GM12878 (cell line): ENCODE data around the gene TCF12. TPM values are rescaled to one million over a fixed set of nuclear protein-coding genes. Genes with fewer than 3 reads are reported as not detected.

ENCODE experiments used
- ATAC-seq: fragments of 200-7000 bp; cut with Tn5 transposase; 3 replicates; pipeline ENCODE4 v1.9.1; 2020; ENCODE audit warnings: mild to moderate bottlenecking, moderate library complexity
- BruUV-seq: library from RNA; stranded (reverse); fragments of 400-500 nt; replicated peaks from 2 replicates; lab custom pipeline; 2021; lab: Mats Ljungman, UMichigan
- CTCF ChIA-PET: fragments of 300-600 bp; sonication (Branson Sonifier 250); formaldehyde crosslinking; extraction: SDS; loops from one replicate; lab custom pipeline; 2021; ENCODE audit warnings: inconsistent platforms; lab: Yijun Ruan, JAX
- POLR2A ChIA-PET: fragments of 350-600 bp; formaldehyde crosslinking; extraction: SDS; loops from one replicate; lab custom pipeline; 2021; ENCODE audit warnings: inconsistent platforms; lab: Charles Lee
- RAD21 ChIA-PET: fragments of 300-600 bp; sonication (Branson Sonifier 250); formaldehyde crosslinking; loops from one replicate; lab custom pipeline; 2023; ENCODE audit warnings: antibody characterized with exemption; ENCODE audit not compliant: unreplicated experiment; lab: Charles Lee
- SMC1A ChIA-PET: fragments of 300-600 bp; sonication (Branson Sonifier 250); formaldehyde crosslinking; loops from one replicate; lab custom pipeline; 2023; ENCODE audit not compliant: unreplicated experiment, uncharacterized antibody; lab: Charles Lee
- DNase-seq: peaks from one replicate; pipeline ENCODE4 v3.0.0-alpha.2; 2011; ENCODE audit warnings: low read depth, low spot score
- FAIRE-seq: peaks from 3 replicates; lab custom pipeline; 2011; peaks lifted over from hg19 to GRCh38; lab: Jason Lieb, UNC
- H2AFZ ChIP-seq: 2 replicates; pipeline ENCODE4 v1.6.0; 2011; ENCODE audit warnings: low read depth, low read length, control low read depth; ENCODE audit not compliant: control insufficient read depth
- H3K27ac ChIP-seq: 2 replicates; pipeline ENCODE4 v1.5.1; 2011; ENCODE audit warnings: control low read depth; ENCODE audit not compliant: control insufficient read depth, insufficient read depth
- H3K27me3 ChIP-seq, 2 experiments: replicated peaks in 1 of 2; 2 replicates each; pipeline versions ENCODE4 v1.6.0 to v1.6.1; 2011; ENCODE audit warnings: low read length in 1 of 2; ENCODE audit not compliant: control insufficient read depth in 2 of 2, insufficient read depth in 2 of 2
- H3K36me3 ChIP-seq, 2 experiments: 2 replicates each; pipeline ENCODE4 v1.5.1; 2011; ENCODE audit warnings: low read length in 1 of 2; ENCODE audit not compliant: control insufficient read depth in 2 of 2, insufficient read depth in 2 of 2
- H3K4me1 ChIP-seq: 2 replicates; pipeline ENCODE4 v1.6.1; 2011; ENCODE audit warnings: mild to moderate bottlenecking, low read length, moderate library complexity, mixed read lengths; ENCODE audit not compliant: control insufficient read depth, insufficient read depth
- H3K4me2 ChIP-seq: 2 replicates; pipeline ENCODE4 v1.6.0; 2011; ENCODE audit warnings: control low read depth; ENCODE audit not compliant: control insufficient read depth, insufficient read depth
- H3K4me3 ChIP-seq: fragments of 200-600 bp; sonication (generic); 2 replicates; pipeline ENCODE4 v1.5.1; 2016
- H3K79me2 ChIP-seq: 2 replicates; pipeline ENCODE4 v1.6.0; 2011; ENCODE audit warnings: low read length; ENCODE audit not compliant: control insufficient read depth, insufficient read depth
- H3K9ac ChIP-seq: 2 replicates; pipeline ENCODE4 v1.8.0; 2011; ENCODE audit warnings: low read length, control low read depth, mixed read lengths; ENCODE audit not compliant: control insufficient read depth, insufficient read depth
- H3K9me3 ChIP-seq: replicated peaks from 3 replicates; pipeline ENCODE4 v1.5.1; 2011; ENCODE audit warnings: mild to moderate bottlenecking, low read length; ENCODE audit not compliant: control insufficient read depth, insufficient read depth
- H4K20me1 ChIP-seq: 2 replicates; pipeline ENCODE4 v1.6.0; 2011; ENCODE audit not compliant: control insufficient read depth, insufficient read depth
- CEBPB ChIP-seq, 2 experiments: fragments of 150-350 bp in 1 of 2; IDR thresholded peaks; 2 replicates each; pipeline ENCODE4 v1.6.1; 2012 to 2014; ENCODE audit warnings: low read depth in 2 of 2, low read length in 2 of 2, borderline replicate concordance in 1 of 2, inconsistent platforms in 1 of 2
- CHD1 ChIP-seq: IDR thresholded peaks from 2 replicates; pipeline ENCODE4 v1.6.1; 2012; ENCODE audit warnings: low read depth, low read length, improper control_type of control experiment
- HDAC2 ChIP-seq: fragments of 200-600 bp; sonication (generic); IDR thresholded peaks from 2 replicates; pipeline ENCODE4 v1.6.1; 2017
- IKZF2 ChIP-seq, 2 experiments: fragments of 450-650 bp; IDR thresholded peaks; 2 replicates each; pipeline ENCODE4 v1.6.1; 2017; ENCODE audit warnings: mild to moderate bottlenecking in 2 of 2, moderate library complexity in 2 of 2
- LARP7 ChIP-seq: fragments of 450-650 bp; IDR thresholded peaks from 2 replicates; pipeline ENCODE4 v1.6.1; 2017; ENCODE audit warnings: mild to moderate bottlenecking
- MTA3 ChIP-seq: IDR thresholded peaks from 2 replicates; pipeline ENCODE4 v1.6.1; 2012; ENCODE audit warnings: low read length, inconsistent platforms, borderline replicate concordance
- MYB ChIP-seq: fragments of 150-350 bp; IDR thresholded peaks from 2 replicates; pipeline ENCODE4 v1.6.1; 2014; ENCODE audit warnings: mild to moderate bottlenecking, low read depth, low read length, borderline replicate concordance
- NFIC ChIP-seq: IDR thresholded peaks from 2 replicates; pipeline ENCODE4 v1.6.1; 2012; ENCODE audit warnings: low read depth, mild to moderate bottlenecking, inconsistent platforms, low read length, moderate library complexity
- NFXL1 ChIP-seq: fragments of 450-650 bp; IDR thresholded peaks from 2 replicates; pipeline ENCODE4 v1.6.1; 2017; ENCODE audit warnings: antibody characterized with exemption, mild to moderate bottlenecking, borderline replicate concordance
- NR2C2 ChIP-seq: IDR thresholded peaks from 2 replicates; pipeline ENCODE4 v1.6.1; 2011; ENCODE audit warnings: borderline replicate concordance, low read depth; ENCODE audit not compliant: control insufficient read depth, insufficient read length
- NRF1 ChIP-seq: conservative IDR thresholded peaks from 2 replicates; pipeline ENCODE4 v1.6.1; 2011; ENCODE audit warnings: mild to moderate bottlenecking, low read depth, low read length, improper control_type of control experiment
- RELB ChIP-seq: fragments of 450-650 bp; IDR thresholded peaks from 2 replicates; pipeline ENCODE4 v1.6.1; 2017; ENCODE audit warnings: low read depth, mild to moderate bottlenecking, moderate library complexity
- RUNX3 ChIP-seq: IDR thresholded peaks from 2 replicates; pipeline ENCODE4 v1.6.1; 2012; ENCODE audit warnings: low read length, inconsistent platforms
- SIX5 ChIP-seq: IDR thresholded peaks from 2 replicates; pipeline ENCODE4 v1.6.1; 2011; ENCODE audit warnings: mild to moderate bottlenecking, low read depth, low read length, moderate library complexity; ENCODE audit not compliant: severe bottlenecking
- ZNF384 ChIP-seq: IDR thresholded peaks from 2 replicates; pipeline ENCODE4 v1.6.1; 2012; ENCODE audit warnings: low read depth, mild to moderate bottlenecking, low read length, improper control_type of control experiment, borderline replicate concordance
- ZSCAN29 ChIP-seq: fragments of 450-650 bp; IDR thresholded peaks from 2 replicates; pipeline ENCODE4 v1.6.1; 2017; ENCODE audit warnings: mild to moderate bottlenecking, moderate library complexity
- WGBS: methylation state at CpG from one replicate; pipeline ENCODE4 v1.1.6; 2016; ENCODE audit warnings: low lambda C conversion rate; ENCODE audit not compliant: insufficient replicate concordance, insufficient coverage; ENCODE audit errors: missing lambda C conversion rate; 5-methylcytosine and 5-hydroxymethylcytosine counted together
- in situ Hi-C: fragments of 300-500 bp; cut with MboI; formaldehyde crosslinking; loops from 9 replicates; pipeline ENCODE4 v1.14.3; 2018; ENCODE audit warnings: mixed read lengths
- intact Hi-C: fragments of 100-400 bp; cut with micrococcal nuclease; formaldehyde crosslinking; loops from one replicate; pipeline ENCODE4 v1.14.2; 2022; ENCODE audit not compliant: unreplicated experiment
- polyA plus RNA-seq, 11 experiments: library from polyadenylated mRNA; depleted of rRNA in 4 of 11; unstranded in 6 of 11; stranded (reverse) in 5 of 11; fragments of >200 nt; fragmentation: Nextera tagmentation in 4 of 11; fragmentation: Illumina TruSeq in 1 of 11; extraction: Ambion mirVana in 4 of 11; extraction: Trizol in 1 of 11; gene quantifications; 1 replicate in 1 of 11; 2 replicates in 10 of 11; pipeline versions ENCODE4 v1.2.1 to v1.2.3, GENCODE V29; 2011 to 2016; ENCODE audit warnings: inconsistent platforms in 2 of 11, missing spikeins in 2 of 11, low read depth in 1 of 11
- total RNA-seq, 4 experiments: library from RNA; depleted of rRNA in 3 of 4; stranded (reverse); fragments of >200 nt in 3 of 4; fragmentation: Illumina TruSeq in 1 of 4; extraction: Trizol in 1 of 4; gene quantifications; 2 replicates each; pipeline versions ENCODE4 v1.2.1 to v1.2.3, GENCODE V29; 2013 to 2021
- TF ChIP-seq, protein P1 (sequence below): fragments of 450-650 bp; IDR thresholded peaks from 2 replicates; pipeline ENCODE4 v1.6.1; 2018; ENCODE audit warnings: borderline replicate concordance, mild to moderate bottlenecking; ENCODE audit not compliant: partially characterized antibody

The TCF12 gene
- total and polyA plus RNA-seq, 10 of the 15 experiments (the other 5 are each of a cell fraction or from before 2014, with no cell fraction given): 8.2 to 70.9 (median 49.5) TPM

DNA sequence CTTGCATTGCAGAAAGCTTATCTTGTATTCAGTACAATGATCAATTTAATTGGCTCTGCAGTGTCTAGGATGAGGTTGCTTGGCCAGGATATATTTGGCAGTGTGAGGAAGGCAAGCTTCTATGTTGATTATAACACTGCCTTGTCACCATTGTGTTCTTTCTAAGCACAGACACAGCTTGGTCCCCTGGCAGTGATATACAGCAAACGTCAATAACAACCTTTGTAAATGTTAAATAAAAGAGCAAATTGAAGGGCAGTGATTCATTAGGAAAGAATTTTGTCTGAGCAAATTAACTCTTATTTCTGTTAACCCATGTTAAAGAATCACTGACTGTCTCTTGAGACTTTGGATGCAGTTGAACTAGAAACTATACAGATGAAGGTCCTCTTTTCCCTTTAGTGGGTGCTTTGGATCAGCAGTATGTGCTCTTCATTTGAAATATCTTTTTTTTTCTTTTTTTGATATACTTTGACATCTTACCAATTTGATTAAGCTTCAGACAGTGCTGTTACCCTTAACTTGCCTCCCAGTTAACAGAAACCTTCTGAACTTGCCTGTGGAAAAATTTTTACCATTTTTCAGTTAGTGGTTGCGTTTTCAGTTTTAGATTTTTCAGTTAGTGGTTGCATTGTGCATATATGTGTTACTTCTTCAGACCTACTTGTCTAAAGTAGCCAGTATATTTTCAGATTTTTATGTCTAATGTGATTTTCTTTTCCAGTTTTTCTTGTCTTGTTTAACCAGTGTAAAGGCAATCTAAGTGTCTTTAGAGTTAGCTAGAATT is 199.8 kb downstream of the TCF12 start:
- Histone ChIP-seq H3K4me3 (peak overlapping the region; percentile 37; the same call in 1 of the 2 replicates), H2AFZ (no peak overlapping the region), H3K9ac (no peak overlapping the region; the same call in 1 of the 2 replicates), H3K79me2 (peaks cover 6% of the 10 kb centered on the region), H3K4me2 (peak overlapping the region; percentile 36; the same call in 1 of the 2 replicates), H3K36me3 (no peaks in the 10 kb centered on the region), H3K27me3 (no peaks in the 10 kb centered on the region), H3K4me1 (peaks cover 19% of the 10 kb centered on the region), H3K27ac (peak overlapping the region; percentile 79), H4K20me1 (no peaks in the 10 kb centered on the region), H3K9me3 (no peaks in the 10 kb centered on the region)
- intact Hi-C loops: no loop called here
- DNase-seq: no peak
- ChIA-PET CTCF (interaction anchor here (0.6 to 2.2 kb wide), 10 partner anchors 13 to 200 kb away, joined by 3 to 5 read pairs (median 3); partner anchors contain the start of gene TCF12), RAD21 (interaction anchor here (0.6 to 1.1 kb wide), 3 partner anchors 16 to 55 kb away, joined by 3 to 4 read pairs (median 4); no protein-coding TSS in a partner anchor), SMC1A (interaction anchor here (0.5 to 3.4 kb wide), 10 partner anchors 10 to 417 kb away, joined by 3 to 15 read pairs (median 4); no protein-coding TSS in a partner anchor), POLR2A (interaction anchor here (1.2 to 1.3 kb wide), 2 partner anchors 16 kb away, joined by 3 to 4 read pairs; no protein-coding TSS in a partner anchor)
- FAIRE-seq: no peak
- no TSS peak for BruUV-seq
- peak; percentile 75 for ATAC-seq
- in situ Hi-C loops: no loop called here
- 19% methylated on average over 2 of the region's 2 CpGs for WGBS
- TF ChIP-seq NRF1 (no peak), ZSCAN29 (no peak), SIX5 (no peak), RUNX3 (peak; percentile 61), NR2C2 (no peak), RELB (peak; percentile 51; the same call in 1 of the 2 replicates), CEBPB (IDR thresholded peaks at IDR 0.05; ENCODE audit: borderline replicate concordance in 1 of 2, low read depth in 2 of 2, low read length in 2 of 2) (no peak), NFIC (0 out of 2 replicates have a peak, but pooled peaks have one; percentile 21), CHD1 (no peak), MTA3 (no peak), IKZF2 (IDR thresholded peaks at IDR 0.05) (peak in 1 of 2 experiments; percentile 31; a peak in 2 of 4 replicates), HDAC2 (no peak), NFXL1 (no peak), LARP7 (no peak), ZNF384 (no peak), MYB (peak; percentile 64; the same call in 1 of the 2 replicates)
- TF ChIP-seq, protein P1, sequence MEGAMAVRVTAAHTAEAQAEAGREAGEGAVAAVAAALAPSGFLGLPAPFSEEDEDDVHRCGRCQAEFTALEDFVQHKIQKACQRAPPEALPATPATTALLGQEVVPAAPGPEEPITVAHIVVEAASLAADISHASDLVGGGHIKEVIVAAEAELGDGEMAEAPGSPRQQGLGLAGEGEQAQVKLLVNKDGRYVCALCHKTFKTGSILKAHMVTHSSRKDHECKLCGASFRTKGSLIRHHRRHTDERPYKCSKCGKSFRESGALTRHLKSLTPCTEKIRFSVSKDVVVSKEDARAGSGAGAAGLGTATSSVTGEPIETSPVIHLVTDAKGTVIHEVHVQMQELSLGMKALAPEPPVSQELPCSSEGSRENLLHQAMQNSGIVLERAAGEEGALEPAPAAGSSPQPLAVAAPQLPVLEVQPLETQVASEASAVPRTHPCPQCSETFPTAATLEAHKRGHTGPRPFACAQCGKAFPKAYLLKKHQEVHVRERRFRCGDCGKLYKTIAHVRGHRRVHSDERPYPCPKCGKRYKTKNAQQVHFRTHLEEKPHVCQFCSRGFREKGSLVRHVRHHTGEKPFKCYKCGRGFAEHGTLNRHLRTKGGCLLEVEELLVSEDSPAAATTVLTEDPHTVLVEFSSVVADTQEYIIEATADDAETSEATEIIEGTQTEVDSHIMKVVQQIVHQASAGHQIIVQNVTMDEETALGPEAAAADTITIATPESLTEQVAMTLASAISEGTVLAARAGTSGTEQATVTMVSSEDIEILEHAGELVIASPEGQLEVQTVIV: no peak
